ENCODE measurements around the gene MACROD1.

Gene MACROD1

DNA sequence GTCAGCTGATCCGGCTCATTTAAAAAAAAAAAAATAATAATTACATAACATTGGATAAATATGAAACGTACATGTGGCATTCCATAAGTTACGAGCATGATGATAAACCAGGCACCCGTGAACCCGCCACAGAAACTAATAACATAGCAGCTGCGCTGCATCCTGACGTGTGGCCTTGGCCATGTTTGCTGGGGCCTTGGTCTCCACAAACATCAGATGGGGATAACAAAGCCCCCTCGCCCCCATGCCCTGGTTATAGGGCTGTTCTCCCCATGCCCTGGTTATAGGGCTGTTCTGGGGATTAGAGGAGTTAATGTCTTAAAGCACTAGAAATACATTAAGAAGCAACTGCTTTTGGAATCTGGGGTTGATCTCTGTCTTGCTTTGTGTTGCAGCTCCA, 93.5 kb downstream of the MACROD1 start:
- DNase-seq: no peak

DNA sequence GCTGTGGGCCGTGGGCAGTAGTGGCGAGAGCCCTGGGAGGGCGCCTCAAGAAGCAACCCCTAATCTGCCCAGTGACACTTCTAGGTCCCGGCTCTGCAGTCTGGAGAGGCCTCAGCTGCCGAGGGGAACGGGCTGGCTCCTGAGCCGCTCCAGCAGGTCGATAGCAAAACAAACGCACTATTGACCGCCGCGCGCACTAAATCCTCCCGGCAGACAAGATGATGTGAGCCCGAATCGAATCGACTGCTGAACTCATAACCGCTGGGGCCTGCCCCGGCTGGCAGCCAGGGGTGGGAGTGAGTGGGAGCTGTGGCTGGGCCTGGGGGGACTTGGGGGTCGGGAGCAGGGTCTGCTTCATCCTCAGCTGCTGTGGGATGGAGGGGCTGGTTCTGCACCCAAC, 94.1 kb downstream of the MACROD1 start:
- DNase-seq: no peak

DNA sequence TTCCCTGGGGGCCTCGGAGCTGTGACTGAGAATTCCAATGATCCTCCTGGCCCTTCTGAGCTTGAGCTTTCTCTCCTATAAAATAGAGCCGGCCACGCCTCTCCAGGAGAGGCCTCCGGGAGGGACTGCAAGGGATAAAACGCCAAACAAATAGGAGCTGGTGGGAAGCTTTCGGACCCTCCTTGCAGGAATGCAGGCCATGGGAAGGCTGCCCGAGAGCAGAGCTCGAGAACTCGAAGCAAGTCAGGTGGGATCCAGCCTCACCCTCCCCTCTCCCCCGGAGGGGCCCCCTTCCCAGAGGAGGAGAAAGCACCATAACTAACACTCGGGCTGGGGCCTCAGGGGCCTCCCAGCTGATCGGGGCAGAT, 95.6 kb downstream of the MACROD1 start:
- DNase-seq: no peak

DNA sequence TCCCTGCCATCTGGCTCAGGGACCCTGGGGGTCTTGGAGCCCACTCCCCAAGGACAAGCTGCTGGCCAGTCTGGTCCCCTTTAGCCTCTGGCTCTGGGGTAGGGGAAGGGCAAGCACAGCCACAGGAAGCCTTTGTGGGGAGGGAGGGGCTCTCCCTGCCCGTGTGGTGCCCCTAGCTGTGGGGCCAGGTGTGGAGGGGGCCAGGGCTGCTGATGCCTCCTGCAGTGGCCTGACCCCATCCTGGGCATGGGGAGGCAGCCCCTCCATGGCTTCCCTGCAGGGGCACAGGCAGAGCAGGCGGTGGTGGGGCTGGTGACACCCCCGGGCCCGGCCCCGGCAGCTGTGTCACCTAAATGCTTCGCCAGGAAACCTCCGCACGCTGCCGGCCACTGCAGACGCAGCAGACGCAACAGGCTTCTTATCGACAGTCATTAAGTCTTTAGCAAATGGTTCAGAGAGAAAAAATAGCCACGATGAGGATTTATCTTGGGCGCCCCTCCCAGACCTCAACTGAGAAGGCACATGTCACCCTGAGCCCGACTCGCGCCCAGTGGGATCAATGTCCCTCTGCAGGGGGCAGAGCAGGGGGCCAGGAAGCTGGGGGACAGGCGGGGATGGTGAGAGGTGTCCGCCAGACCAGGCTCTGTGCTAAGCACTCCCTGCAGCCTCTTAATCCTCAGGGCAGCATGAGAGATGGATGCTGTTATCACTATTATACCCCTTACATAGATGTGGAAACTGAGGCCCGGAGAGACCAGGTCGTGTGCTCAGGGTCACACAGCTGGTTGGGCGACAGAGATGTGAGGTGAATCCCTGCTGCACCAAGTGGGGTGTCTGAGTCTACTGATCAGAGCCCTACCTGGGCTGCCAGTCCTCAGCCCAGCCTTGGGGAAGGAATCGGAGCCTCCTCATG, 96.3 kb downstream of the MACROD1 start:
- no peak for DNase-seq

DNA sequence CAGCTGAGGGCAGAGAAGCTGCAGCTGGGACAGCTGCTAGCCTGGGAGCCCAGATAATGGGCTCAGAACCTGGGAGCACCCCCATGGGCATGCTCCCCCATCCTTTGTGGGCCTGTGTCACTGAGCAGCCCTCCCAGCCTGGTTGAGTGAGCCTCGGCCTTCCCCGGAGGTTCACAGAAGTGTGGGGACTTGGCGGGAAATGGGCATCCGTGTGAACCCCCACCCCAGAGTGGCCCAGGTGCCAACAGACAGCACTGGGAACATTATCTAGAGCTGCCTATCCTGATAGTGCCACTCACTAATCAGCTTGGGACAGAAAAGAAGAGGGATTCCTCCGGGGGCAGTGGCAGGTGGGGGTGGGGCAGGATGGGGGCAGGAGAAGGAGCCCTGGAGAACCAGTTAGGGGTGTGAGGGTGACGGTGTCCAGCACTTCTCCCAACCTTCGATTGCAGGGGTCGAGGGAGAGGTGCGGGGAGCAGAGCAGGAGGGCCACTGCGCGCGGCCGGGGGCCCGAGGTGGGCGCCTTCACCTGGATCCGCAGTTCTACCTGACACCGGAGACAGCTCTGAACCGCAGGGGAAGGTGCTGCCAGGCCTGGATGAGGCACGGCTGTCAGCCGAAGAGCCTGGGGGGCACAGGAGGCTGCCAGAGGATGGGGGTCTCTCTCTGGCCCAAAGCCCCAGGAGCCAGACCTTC, 97.1 kb downstream of the MACROD1 start:
- DNase-seq: no peak

DNA sequence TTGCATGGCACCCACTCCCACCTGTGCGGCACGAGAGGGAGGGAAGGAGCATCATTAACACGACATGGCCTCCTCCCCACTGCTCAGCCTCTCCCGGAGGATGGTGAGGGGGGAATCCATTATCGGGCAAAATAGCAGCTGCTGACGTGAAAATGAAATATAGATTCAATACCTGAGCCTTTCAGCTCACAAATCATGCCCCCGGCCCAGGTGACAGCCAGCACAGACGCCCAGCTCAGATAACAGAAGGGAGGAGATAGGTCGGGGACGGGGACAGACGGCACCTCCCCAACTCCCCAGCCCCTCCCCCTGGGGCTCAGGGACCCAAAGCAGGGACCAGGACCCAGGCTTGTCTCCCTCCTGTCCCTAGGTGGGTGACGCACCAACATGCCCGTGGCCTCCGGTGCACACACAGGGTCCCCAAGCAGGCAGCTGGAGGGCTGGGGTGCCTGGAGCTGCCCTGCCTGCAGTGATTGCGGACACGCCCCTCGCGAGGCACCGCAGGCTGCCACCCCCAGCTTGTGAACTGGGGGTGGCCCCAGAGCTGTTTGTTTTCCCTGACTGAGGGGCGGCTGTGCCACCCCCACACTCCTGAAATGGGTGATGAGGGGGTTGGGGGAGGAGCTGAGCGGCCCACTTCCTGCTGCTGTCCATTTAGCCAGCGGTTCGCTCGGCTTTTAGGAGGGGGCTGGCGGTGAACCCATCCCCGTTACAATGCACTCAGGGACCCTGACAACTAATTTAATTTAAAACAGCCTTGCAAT, 98.5 kb downstream of the MACROD1 start:
- DNase-seq: no peak

DNA sequence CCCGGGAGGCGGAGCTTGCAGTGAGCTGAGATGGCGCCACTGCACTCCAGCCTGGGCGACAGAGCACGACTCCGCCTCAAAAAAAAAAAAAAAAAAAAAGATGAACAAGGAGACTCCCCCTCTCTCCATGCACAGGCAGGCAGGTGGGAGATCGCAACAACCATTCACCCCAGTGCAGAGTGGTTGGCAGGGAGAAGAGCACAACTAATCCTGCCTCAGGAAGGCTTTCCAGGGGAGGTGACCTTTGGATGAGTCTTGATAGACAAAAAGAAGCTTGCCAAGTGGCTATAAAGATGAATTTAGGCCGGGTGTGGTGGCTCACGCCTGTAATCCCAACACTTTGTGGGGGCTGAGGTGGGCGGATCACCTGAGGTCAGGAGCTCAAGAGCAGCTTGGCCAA, 100.2 kb downstream of the MACROD1 start:
- DNase-seq: no peak

DNA sequence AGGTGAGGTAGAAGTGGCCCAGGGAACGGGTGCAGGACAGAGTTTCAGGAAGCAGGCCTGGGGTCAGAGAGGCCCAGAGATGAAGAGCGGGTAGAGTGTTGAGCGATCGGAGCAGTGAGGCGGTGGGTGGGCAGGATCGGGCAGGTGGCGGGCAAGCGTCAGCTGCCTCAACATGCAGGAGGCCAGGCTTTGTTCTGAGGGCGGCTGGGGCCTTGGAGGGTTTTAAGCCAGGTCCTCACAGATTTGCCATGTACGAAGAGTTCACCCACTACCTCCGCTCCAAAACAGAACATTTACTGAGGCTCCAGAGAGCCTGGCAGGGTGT, 100.8 kb downstream of the MACROD1 start:
- no peak for DNase-seq

DNA sequence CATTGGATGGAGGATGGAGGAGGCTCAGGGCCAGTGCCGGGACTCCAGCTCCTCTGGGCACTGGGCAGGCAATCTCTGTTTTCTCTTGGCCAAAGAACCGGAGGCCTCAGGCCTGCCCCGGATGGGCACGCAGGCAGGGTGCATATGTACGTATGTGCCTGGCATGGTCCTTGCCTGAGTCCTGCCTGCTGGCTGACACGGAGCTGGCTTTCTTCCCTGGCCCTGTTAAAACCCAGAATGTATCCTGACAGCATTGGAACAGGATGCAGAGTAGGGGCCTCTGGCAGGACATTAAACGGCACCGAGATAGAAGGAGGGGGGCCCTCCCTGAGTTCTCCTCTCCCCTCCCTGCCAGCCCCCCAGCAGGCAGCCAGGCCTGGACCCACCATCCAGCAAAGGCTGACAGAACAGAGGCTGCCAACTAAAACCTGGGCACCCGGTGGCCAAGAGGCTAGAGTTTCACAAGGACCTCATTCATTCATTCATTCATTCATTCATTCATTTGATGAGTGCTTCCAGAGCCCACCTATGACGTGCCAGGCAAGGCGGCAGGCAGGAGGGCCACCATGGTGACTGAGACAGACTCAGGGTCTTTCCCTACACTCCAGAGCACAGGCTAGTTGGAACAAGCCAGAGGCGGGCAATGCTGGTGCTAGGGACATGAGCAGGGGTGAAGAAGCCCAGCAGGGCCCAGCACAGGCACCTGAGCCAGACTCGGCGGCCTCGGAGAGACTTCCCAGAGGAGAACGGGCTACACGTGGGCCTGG, 101.4 kb downstream of the MACROD1 start:
- DNase-seq: no peak

DNA sequence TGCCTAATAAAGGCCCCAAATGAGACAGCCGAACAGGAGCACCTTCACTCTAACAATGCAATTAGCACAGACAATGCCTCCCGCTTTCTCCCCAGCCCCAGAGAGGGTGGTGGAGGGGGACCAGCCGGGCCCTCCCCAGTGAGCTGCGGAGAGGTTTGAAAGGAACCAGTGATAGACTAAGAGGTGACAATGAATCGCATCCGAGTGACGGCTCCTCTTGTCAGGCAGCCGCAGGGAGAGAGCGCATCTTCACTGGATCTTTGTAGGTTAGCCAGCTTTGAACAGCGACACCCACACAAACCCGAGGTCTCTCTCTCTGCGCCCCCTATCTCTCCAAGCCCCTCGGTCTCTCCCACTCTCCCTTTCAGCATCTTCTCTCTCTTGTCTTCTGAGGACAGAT, 102.1 kb downstream of the MACROD1 start:
- no peak for DNase-seq

DNA sequence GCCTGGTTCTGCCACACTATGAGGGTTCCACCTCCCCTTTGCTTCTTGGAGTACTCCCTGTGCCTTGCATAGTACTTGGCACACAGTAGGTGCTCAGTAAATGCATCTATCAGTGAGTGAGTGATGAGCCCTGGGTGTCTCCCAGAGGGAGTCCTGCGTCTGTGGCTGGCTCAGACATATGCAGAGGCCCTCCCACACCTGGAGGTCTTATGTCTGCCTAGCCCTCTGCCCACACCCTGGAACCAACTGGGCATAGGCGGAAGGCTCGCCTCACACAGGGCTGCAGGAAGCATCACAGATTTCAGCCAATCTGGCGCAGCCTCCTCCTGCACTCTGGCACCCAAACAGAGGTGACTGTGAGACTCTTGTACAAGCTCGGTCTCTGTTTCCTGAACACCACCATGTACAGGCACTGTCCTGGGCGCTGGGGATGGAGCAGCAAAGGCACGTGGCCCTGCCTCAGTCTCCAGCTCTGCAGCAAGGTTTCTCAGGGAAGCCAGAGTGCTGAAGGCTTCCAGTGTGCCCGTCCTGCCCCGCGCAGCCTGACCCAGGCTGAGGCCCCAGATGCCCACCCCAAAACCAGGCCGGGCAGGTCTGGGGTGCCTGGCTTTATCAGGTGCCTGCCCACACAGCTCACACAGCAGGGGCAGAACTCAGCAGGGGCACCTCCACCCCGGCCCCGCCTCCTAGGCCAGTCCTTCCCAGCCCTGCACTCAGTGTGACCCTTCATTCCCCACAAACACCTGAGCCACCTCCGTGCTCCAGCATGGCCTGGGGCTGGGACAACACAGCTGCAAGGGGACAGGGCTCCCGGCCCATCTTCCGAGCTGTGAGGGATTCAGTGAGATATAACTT, 103.5 kb downstream of the MACROD1 start:
- DNase-seq: no peak

DNA sequence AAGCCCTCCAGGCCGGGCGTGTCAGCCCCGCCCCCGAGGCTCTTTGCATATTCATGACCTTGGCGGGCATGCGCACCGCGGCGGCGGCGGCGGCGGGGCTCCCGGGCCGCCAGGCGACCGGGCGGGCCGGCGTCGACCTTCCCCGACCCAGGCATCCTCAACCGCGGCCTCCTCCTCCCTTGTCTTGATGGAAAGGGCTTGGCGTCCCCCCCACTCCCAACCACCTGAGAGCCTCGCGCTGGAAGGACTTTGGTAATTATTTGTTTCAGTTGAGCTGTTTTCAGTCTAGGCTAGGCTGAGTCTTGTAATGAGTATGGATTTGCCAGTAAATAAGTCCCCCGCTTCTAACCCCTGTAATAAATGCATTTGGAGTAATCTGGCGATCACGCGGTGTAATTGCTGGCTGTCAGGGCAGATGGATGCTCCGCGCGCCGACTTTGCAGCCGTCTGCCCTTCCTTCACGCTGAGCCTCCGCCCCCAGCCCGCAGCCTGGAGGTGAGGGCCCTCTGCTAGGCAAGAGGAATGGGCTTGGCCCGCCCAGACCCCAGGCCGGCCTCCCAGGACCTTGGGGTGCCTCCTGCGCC, 105.0 kb downstream of the MACROD1 start:
- DNase-seq: no peak

DNA sequence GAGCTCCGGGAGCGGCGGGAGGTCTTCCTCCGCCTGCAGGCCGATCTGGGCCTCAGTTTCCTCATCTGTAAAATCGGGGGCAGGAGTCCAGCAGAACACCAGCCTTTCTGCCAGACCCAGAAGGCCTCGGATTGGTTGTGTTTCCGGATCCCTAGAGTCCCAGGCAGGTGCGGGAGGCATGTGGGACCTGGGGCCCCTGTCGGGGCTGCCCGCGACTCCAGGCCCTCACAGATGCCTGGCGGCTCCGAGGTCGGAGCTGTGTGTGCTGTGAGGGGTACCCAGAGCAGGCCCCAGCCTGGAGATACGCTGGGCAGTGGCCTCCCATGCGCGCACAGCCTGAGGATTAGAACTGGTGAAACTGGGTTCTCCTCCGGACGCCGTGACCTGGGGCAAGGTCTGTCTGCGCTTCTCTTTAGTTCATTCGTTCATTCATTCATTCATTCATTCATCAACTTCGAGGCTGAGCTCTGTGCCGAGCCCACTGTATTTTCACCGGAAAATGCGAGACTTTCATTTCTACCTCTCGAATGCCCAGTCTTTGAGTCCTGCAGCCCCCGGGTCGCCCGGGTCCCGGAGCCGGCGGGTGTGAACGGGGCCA, 105.6 kb downstream of the MACROD1 start:
- no peak for DNase-seq

DNA sequence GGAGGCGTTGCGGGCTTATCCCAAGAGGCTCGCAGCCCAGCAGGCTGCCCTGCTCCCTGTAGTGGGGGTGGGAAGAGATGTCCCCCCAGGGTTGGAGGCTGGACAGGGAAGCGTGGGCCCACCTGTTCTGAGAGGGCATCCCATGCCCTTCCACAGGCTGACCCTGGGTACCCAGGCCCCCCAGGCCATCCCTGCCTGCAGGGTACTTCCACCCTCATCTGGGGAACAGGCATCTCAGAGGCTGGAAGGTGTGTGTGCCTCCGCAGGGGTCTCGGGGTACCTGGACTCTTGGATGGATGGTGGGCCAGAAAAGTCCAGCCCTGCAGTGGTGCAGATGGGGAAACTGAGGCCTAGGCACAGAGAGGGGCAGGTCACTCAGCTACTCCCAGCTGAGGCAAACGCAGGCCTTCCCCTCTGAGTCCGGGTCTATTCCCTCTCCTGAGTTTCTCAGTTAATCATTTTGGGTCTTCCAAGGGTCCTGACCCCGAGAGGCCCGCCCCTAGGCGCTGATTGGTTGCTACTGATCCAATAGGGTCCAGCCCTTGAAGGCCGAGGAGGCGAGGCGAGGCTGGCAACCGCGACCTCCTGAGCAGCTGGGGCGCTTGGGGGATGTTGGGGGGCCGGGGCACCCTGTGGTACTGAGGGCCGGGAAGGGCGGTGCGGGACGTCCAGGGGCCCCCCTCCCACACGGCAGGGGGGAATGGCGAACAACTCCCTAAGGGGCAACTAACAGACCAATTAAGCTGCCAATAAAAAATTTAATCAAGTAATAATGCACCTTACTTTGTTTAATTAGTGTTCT, 106.4 kb downstream of the MACROD1 start:
- no peak for DNase-seq

DNA sequence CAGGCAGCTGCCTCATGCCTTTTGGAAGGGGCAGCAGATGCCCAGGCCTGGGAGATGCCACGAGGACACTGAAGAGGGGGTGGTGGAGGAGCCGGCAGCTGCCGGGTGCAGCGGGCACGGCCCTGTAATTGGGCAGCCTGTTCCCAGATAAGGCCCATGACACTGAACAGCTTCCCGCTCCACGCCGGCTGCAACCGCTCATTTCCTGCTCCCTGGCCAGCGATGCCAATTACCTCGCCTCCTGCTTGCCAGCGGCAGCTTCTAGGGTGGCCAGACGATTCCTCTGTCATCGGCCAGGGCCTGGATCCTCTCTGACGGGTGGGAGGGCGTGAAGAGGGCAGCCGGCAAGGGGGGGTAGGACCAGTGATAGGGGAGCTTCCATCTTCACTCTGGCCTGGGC, 107.4 kb downstream of the MACROD1 start:
- DNase-seq: no peak

DNA sequence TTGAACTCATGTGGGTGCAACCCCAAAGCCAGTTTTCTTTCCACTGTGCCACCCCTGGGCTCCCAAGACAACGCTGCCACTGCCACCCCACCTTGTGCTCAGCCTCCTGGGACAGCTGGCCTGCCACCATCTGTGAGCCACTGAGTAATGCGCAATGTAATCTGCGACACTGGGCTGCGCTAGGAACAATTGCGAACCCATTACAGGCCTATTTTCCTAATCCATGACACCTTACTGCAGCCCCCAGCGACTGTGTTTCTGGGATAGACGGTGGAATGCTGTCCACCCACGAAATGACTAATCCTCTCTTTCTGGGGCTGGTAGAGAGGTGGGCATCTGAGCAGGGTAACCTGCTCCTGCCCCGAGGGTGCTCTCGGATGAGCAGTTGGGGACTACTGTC, 108.0 kb downstream of the MACROD1 start:
- no peak for DNase-seq

DNA sequence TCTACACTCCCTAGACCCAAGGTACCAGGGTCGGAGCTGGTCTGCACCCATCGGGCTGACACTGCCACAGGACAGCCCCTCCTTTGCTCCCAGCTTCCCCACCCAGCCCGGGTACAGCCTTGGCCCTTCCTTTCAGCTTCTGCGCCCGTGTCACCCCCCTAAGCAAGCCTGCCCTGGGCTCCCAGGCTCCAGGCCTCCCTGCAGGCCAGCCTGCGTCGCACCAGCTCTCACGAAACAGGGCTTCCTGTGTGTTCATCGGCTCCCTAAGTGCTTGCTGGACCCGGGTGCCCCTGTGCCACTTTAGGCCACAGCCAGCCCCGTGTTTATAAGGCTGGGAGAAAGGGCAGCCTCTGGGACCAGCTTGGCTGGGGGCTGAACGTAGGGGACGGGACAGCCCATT, 109.1 kb downstream of the MACROD1 start:
- no peak for DNase-seq

DNA sequence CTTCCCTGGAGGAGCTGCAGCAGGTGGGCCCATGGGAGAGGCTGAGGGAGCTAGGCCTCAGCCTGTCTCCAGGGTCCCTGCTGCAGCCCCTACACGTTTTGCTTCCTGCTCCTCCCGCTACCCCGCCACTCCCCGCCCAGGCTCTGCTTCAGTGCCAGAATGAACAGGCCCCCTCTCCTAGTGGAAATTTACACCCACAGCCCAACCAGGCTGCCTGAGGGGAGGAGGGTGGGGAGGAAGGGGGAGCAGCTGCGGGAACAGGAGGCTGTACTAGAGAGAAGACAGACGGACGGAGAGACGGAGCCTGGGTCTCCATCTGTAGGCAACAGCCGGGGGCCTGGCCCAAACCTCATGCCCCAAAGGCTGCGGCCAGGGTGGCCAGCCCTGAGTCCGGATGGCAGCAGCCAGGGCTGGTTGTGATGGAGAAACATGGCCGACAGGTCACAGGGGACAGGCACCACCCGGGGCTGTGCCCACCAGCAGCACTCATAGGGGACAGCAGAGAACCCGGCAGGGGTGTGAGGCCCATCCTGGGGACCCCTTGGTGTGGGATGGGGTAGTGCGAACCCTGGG, 109.6 kb downstream of the MACROD1 start:
- no peak for DNase-seq

DNA sequence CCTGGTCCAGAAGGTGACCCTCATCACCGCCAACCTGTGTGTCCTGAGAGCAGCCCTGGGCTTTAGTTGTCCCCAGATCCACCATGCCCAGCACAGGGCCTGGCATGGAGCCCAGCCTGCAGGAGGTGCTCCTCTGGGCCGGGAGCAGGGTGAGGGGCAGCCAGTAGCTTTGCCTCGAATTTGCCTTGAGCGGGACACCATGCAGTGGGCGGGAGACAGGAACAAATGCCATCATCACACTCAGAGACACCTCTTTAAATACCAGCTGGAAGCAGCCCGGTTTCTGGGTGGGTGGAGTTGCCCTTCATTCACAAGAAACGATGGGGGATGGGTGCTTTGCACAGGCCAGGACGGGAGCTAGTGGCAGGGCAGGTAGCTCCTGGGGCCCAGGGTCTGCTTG, 110.8 kb downstream of the MACROD1 start:
- no peak for DNase-seq

DNA sequence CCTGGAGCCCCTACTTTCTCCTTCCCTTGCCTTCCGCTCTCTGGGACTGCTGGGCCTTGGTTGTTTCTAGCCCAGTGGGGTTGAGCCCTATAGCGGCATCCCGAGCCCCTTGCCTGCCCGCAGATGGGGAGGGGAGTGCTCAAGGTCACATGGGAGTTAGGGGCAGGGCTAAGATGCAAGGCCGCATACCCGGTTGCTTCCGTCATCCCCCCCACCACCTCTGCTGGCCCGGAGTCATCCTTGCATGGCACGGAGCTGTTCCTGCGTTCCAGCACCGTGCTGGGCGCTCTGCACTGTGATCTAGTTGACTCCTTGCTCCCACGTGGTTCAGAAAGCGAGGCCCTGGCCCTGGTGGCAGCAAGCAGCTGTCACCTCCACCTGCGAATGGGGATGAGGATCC, 112.2 kb downstream of the MACROD1 start:
- DNase-seq: no peak
